ENCODE results near the gene BRME1.
"Not testable (repeated sequence)": the region's sequence is repeated elsewhere in the genome, so short reads cannot be mapped to it uniquely, and the experiment has no call there.

The BRME1 gene

GRCh38 chr19:13865571-13866462 is 40.1 kb downstream of the BRME1 start:
- peaks cover 19% of the 10 kb centered on the region for H3K4me1 ChIP-seq (ENCODE audit: control insufficient read depth, insufficient read depth, low read length)
- H3K4me3 ChIP-seq (ENCODE audit: low read depth, low read length) = peak overlapping the region; percentile 55
- H3K36me3 ChIP-seq (ENCODE audit: control insufficient read depth, insufficient read depth, low read length) = no peaks in the 10 kb centered on the region
- H3K9ac ChIP-seq (ENCODE audit: low read length) = no peak overlapping the region
- no peaks in the 10 kb centered on the region for H3K9me3 ChIP-seq (ENCODE audit: control insufficient read depth, insufficient read depth, low read depth, low read length)
- no peak overlapping the region for H3K27ac ChIP-seq (ENCODE audit: low read depth, low read length)
- peaks cover 73% of the 10 kb centered on the region for H3K27me3 ChIP-seq (ENCODE audit: control insufficient read depth, insufficient read depth, low read length)

- Histone ChIP-seq H3K36me3 (ENCODE audit: control insufficient read depth, insufficient read depth, low read length) (no peaks in the 10 kb centered on the region), H3K4me3 (ENCODE audit: low read depth, low read length) (peak overlapping the region; percentile 55), H3K9me3 (ENCODE audit: control insufficient read depth, insufficient read depth, low read depth, low read length) (no peaks in the 10 kb centered on the region), H3K27me3 (ENCODE audit: control insufficient read depth, insufficient read depth, low read length) (peaks cover 67% of the 10 kb centered on the region), H3K4me1 (ENCODE audit: control insufficient read depth, insufficient read depth, low read length) (peaks cover 19% of the 10 kb centered on the region), H3K27ac (ENCODE audit: low read depth, low read length) (no peak overlapping the region), H3K9ac (ENCODE audit: low read length) (peak overlapping the region; percentile 29)
These were observed 41.0 kb downstream of the BRME1 start for GRCh38 chr19:13864667-13865570.

GRCh38 chr19:13864046-13864666 is 41.8 kb downstream of the BRME1 start:
- Histone ChIP-seq H3K4me1 (ENCODE audit: control insufficient read depth, insufficient read depth, low read length) (peaks cover 19% of the 10 kb centered on the region), H3K4me3 (ENCODE audit: low read depth, low read length) (peak overlapping the region; percentile 43; the same call in 1 of the 2 replicates), H3K9me3 (ENCODE audit: control insufficient read depth, insufficient read depth, low read depth, low read length) (no peaks in the 10 kb centered on the region), H3K9ac (ENCODE audit: low read length) (peak overlapping the region; percentile 29), H3K27me3 (ENCODE audit: control insufficient read depth, insufficient read depth, low read length) (peaks cover 59% of the 10 kb centered on the region), H3K36me3 (ENCODE audit: control insufficient read depth, insufficient read depth, low read length) (no peaks in the 10 kb centered on the region), H3K27ac (ENCODE audit: low read depth, low read length) (no peak overlapping the region)

GRCh38 chr19:13861714-13862531 is 44.0 kb downstream of the BRME1 start:
- Histone ChIP-seq H3K4me1 (ENCODE audit: control insufficient read depth, insufficient read depth, low read length) (peaks cover 19% of the 10 kb centered on the region), H3K27ac (ENCODE audit: low read depth, low read length) (peak overlapping the region; percentile 49; the same call in 1 of the 2 replicates), H3K27me3 (ENCODE audit: control insufficient read depth, insufficient read depth, low read length) (peaks cover 37% of the 10 kb centered on the region), H3K9me3 (ENCODE audit: control insufficient read depth, insufficient read depth, low read depth, low read length) (no peaks in the 10 kb centered on the region), H3K9ac (ENCODE audit: low read length) (peak overlapping the region; percentile 68), H3K4me3 (ENCODE audit: low read depth, low read length) (peak overlapping the region; percentile 67), H3K36me3 (ENCODE audit: control insufficient read depth, insufficient read depth, low read length) (no peaks in the 10 kb centered on the region)

- Histone ChIP-seq H3K4me3 (ENCODE audit: low read depth, low read length) (no peak overlapping the region), H3K27me3 (ENCODE audit: control insufficient read depth, insufficient read depth, low read length) (peaks cover 31% of the 10 kb centered on the region), H3K36me3 (ENCODE audit: control insufficient read depth, insufficient read depth, low read length) (no peaks in the 10 kb centered on the region), H3K9me3 (ENCODE audit: control insufficient read depth, insufficient read depth, low read depth, low read length) (no peaks in the 10 kb centered on the region), H3K27ac (ENCODE audit: low read depth, low read length) (peak overlapping the region; percentile 49; the same call in 1 of the 2 replicates), H3K9ac (ENCODE audit: low read length) (peak overlapping the region; percentile 68), H3K4me1 (ENCODE audit: control insufficient read depth, insufficient read depth, low read length) (peaks cover 19% of the 10 kb centered on the region)
These were observed 44.6 kb downstream of the BRME1 start for GRCh38 chr19:13861392-13861713.

GRCh38 chr19:13860679-13861391 is 45.1 kb downstream of the BRME1 start:
- H3K27ac ChIP-seq (ENCODE audit: low read depth, low read length) = no peak overlapping the region
- H3K9ac ChIP-seq (ENCODE audit: low read length) = no peak overlapping the region
- H3K27me3 ChIP-seq (ENCODE audit: control insufficient read depth, insufficient read depth, low read length) = peaks cover 26% of the 10 kb centered on the region
- no peak overlapping the region for H3K4me3 ChIP-seq (ENCODE audit: low read depth, low read length)
- no peaks in the 10 kb centered on the region for H3K9me3 ChIP-seq (ENCODE audit: control insufficient read depth, insufficient read depth, low read depth, low read length)
- H3K4me1 ChIP-seq (ENCODE audit: control insufficient read depth, insufficient read depth, low read length) = peaks cover 19% of the 10 kb centered on the region
- no peaks in the 10 kb centered on the region for H3K36me3 ChIP-seq (ENCODE audit: control insufficient read depth, insufficient read depth, low read length)

GRCh38 chr19:13859361-13859880 is 46.5 kb downstream of the BRME1 start:
- Histone ChIP-seq H3K4me3 (ENCODE audit: low read depth, low read length) (no peak overlapping the region), H3K9me3 (ENCODE audit: control insufficient read depth, insufficient read depth, low read depth, low read length) (no peaks in the 10 kb centered on the region), H3K27ac (ENCODE audit: low read depth, low read length) (no peak overlapping the region), H3K4me1 (ENCODE audit: control insufficient read depth, insufficient read depth, low read length) (peaks cover 14% of the 10 kb centered on the region), H3K36me3 (ENCODE audit: control insufficient read depth, insufficient read depth, low read length) (no peaks in the 10 kb centered on the region), H3K9ac (ENCODE audit: low read length) (no peak overlapping the region), H3K27me3 (ENCODE audit: control insufficient read depth, insufficient read depth, low read length) (peaks cover 16% of the 10 kb centered on the region)

GRCh38 chr19:13856497-13856896 is 49.4 kb downstream of the BRME1 start:
- peaks cover 10% of the 10 kb centered on the region for H3K4me1 ChIP-seq (ENCODE audit: control insufficient read depth, insufficient read depth, low read length)

GRCh38 chr19:13852171-13852707 is 53.7 kb downstream of the BRME1 start:
- not testable (repeated sequence) for H3K27ac ChIP-seq (ENCODE audit: low read depth, low read length); H3K36me3 ChIP-seq (ENCODE audit: control insufficient read depth, insufficient read depth, low read length); H3K27me3 ChIP-seq (ENCODE audit: control insufficient read depth, insufficient read depth, low read length); H3K9me3 ChIP-seq (ENCODE audit: control insufficient read depth, insufficient read depth, low read depth, low read length); H3K4me3 ChIP-seq (ENCODE audit: low read depth, low read length)
- H3K4me1 ChIP-seq (ENCODE audit: control insufficient read depth, insufficient read depth, low read length) = peaks cover 29% of the 10 kb centered on the region
- peak overlapping the region; percentile 35 for H3K9ac ChIP-seq (ENCODE audit: low read length)

More at GRCh38 chr19:13856497-13856896, 49.4 kb downstream of the BRME1 start:
- no peaks in the 10 kb centered on the region for H3K36me3 ChIP-seq (ENCODE audit: control insufficient read depth, insufficient read depth, low read length)
- no peaks in the 10 kb centered on the region for H3K27me3 ChIP-seq (ENCODE audit: control insufficient read depth, insufficient read depth, low read length)
- no peak overlapping the region for H3K4me3 ChIP-seq (ENCODE audit: low read depth, low read length)
- no peaks in the 10 kb centered on the region for H3K9me3 ChIP-seq (ENCODE audit: control insufficient read depth, insufficient read depth, low read depth, low read length)
- H3K27ac ChIP-seq (ENCODE audit: low read depth, low read length) = no peak overlapping the region
- no peak overlapping the region for H3K9ac ChIP-seq (ENCODE audit: low read length)
